HG03558 (cell line): ENCODE data around the gene P2RX4.
"Not testable (repeated sequence)": the region's sequence is repeated elsewhere in the genome, so short reads cannot be mapped to it uniquely, and the experiment has no call there.

ENCODE experiments used
- ATAC-seq: cut with Tn5 transposase; IDR thresholded peaks from one replicate; pipeline ENCODE4 v1.9.1; 2021; ENCODE audit warnings: moderate number of reproducible peaks; ENCODE audit not compliant: unreplicated experiment; ENCODE audit errors: extremely low read depth

The P2RX4 gene

DNA sequence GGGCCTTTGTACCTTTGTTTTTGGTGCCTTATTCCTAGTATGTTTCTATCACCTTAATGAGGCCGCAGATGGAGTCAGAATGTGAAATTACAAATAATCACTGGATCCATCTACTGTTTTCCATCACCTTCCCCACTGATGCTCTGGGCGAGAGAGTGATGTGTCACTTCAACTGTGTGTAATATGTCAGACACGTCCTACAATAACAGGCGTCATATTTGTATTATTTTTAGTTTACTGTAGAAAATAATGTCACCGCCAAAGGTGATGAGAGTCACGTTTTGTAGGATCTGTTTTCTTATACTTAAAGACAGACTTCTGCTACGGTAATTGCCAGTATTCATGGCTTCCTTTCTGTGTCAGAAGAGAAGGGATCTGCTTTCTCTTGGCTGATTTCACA is 22.4 kb upstream of the P2RX4 start:
- ATAC-seq: no peak

DNA sequence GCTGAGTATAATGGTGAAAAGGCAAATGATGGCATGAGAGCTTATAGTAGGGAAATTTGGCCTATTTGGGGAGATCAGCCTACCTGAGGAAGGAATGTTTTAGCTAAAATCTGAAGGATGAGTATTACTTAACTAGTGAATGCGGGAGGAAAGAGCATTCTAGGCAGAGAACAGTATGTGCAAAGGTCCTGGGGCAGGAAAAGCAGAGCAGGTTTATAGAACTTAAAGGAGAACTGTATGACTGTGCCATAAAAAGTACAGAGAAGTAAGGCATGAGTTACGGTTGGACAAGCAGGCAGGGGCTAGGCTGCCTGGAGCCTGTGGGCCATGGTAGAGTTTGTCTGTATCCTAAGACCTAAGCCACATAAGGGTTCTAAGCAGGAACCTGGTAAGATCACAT is 21.7 kb upstream of the P2RX4 start:
- ATAC-seq: no peak

GRCh38 chr12:121189131-121189530 is 20.8 kb upstream of the P2RX4 start:
- ATAC-seq: no peak

DNA sequence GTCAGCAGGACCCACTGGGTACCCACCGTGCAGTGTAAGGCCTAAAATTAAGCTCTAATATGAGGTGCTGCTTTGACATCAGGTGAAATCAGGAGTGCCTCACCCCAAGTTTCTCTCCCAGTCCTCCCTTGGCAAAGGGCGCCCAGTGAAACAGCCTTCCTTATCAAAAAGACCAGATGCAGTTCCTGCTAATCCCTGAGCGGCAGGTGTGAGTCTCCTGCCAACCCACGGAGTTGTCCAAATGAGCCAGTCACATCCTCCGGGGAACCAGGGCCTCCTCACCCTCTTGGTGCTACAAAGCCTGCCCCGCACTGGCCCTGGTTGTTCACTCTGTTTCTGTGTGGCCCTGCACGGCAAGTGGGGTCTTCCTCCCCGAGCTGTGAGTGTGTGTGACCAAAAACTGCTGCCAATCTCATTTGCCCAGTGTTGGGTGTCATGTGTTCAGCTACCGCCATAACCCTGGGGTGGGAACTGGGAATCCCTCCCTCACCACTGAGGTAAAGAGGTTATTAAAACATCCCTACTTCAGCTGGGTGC is 20.2 kb upstream of the P2RX4 start:
- no peak for ATAC-seq

DNA sequence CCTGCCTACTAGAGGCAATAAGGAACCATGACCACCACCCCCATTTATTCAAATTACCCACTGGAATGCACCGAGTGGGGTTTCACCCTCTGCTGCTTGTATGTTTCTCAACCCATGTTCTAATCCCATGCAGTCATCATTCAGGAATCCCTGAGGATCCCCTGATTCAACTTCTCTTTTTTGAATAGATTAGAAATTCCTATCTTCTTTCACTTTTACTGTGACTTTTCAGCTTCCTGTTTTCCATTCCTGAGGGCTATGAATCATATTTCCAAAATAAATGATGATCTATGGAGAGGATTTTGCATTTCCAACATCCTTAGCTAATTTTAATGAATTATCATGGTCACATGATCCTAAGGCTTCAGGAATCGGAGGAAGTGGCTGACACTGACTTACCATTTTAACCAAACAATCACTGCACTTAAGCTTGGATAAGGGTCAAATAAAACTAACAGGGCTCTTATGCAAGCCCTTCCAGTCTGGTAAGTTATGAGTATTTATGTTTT is 19.4 kb upstream of the P2RX4 start:
- no peak for ATAC-seq

DNA sequence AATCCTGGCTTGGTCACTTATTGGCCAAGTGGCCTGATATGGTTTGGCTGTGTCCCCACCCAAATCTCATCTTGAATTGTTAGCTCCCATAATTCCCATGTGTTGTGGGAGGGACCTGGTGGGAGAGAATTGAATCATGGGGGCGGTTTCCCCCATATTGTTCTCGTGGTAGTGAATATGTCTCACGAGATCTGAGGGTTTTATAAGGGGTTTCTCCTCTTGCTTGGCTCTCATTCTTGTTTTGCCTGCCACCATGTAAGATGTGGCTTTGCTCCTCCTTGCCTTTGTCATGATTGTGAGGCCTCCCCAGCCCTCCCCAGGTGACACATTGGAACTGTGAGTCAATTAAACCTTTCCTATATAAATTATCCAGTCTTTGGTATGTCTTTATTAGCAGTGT is 18.8 kb upstream of the P2RX4 start:
- ATAC-seq: no peak

- no peak for ATAC-seq
Observed at GRCh38 chr12:121196902-121197301, 13.0 kb upstream of the P2RX4 start.

DNA sequence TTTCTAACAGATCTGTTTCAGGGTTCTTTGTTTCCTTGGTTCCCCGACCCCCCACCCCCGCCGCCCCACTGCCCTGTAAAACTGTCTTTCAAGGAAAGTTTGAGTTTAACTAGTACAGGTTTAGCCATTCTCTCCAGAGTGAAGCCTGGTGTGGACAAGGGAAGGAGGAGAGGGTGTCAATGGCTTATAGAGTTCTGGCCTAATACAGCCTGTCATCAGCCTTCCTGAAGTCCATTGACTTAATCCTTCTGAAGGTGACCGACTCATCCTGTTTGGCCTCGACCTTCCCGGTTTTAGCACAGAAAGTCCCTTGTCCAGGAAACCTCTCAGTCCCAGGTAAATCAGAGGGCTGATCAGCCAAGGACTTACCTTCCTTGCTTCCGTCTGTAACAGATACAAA is 11.0 kb upstream of the P2RX4 start:
- no peak for ATAC-seq

DNA sequence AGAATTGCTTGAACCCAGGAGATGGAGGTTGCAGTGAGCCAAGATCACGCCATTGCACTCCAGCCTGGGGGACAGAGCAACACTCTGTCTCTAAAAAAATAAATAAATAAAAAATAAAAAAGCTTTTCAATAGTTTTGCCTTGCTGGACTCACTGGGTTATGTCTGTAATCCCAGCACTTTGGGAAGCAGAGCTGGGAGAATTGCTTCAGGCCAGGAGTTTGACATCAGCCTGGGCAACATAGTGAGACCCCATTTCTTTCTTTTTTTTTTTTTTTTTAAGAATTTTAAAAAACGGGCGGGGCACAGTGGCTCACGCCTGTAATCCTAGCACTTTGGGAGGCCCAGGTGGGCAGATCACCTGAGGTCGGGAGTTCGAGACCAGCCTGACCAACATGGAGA is 8.8 kb upstream of the P2RX4 start:
- ATAC-seq: not testable (repeated sequence)

DNA sequence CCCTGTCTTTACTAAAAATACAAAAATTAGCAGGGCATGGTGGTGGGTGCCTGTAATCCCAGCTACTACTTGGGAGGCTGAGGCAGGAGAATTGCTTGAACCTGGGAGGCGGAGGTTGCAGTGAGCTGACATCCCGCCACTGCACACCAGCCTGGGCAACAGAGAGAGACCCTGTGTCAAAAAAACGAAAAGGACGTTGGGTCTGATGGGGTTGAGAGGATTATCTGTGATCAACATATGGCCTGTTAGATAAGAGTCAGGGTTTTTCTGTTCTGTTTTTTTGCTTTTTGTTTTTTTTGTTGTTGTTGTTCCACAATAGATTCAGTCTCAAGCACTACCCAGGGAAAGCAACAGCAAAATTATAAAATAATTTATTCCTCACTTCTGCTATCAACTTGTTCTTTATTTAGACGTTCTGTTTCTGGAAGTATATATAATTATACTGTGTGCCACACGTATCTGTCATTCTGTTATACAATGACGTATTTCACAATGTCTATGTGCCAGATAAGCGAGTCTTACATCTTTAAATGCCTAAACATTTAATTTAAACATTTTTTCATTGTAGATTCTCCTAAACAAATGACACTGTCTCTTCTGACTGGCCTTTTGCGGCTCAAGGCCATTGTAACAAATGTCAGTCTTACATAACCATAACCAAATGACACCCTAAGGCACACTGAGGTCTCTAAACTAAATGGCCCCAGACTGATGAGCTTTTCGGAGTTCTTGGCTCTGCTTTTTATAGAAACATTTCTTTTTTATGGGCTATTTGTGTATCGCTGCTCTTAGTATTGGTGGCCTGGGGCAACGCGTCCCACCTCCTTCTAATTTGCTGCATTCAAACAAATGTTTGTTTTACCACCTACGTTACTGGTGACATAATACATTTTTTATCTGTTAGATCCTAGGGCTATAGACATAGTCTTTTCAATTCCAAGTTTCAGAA is 7.2 kb upstream of the P2RX4 start:
- ATAC-seq: no peak

DNA sequence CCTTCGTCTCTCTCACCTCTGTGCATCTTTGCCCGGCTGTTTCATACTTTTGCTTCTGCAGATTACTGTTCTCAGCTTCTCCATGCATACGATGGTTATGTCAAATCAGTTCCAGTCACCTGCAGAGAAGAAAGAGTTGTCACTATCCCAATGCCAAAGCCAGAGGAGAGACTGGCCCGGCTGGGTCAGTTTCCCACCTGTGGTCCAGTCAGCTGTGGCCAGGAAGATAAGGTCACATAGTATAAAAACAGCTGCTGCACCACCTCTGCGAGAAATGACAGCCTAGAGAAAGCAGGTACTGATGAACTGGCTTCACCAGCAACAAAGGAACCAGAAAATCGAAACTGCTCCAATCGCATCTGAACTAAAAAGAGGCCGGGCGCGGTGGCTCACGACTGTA is 6.4 kb upstream of the P2RX4 start:
- no peak for ATAC-seq

DNA sequence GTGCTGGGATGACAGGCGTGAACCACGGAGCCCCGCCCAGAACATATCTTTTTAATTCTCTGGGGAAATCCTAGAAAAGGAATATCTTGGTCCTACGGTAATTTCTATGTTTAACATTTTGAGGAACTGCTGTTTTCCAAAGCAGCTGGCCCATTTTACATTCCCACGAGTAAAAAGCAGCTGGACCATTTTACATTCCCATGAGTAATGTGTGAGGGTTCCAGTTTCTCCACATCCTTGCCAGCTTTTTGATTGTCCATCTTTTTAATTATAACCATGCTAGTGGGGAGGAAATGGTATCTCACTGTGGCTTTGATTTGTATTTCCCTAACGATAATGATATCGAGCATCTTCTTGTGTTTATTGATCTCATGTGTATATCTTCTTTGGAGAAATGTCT is 4.4 kb upstream of the P2RX4 start:
- ATAC-seq: no peak

DNA sequence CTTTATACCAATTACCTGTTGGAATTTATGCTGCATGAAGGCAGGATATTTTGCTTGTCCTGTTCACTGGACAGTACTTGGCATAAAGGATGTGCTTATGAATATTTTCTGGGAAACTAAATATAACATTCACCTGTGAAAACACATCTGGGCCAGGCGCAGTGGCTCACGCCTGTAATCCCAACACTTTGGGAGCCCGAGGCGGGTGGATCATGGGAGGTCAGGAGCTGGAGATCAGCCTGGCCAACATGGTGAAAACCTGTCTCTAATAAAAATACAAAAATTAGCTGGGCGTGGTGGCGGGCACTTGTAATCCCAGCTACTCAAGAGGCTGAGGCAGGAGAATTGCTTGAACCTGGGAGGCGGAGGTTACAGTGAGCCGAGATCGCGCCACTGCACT is 1.4 kb upstream of the P2RX4 start:
- ATAC-seq: not testable (repeated sequence)

- no peak for ATAC-seq
Observed at GRCh38 chr12:121209221-121209620, 708 bp upstream of the P2RX4 start.

DNA sequence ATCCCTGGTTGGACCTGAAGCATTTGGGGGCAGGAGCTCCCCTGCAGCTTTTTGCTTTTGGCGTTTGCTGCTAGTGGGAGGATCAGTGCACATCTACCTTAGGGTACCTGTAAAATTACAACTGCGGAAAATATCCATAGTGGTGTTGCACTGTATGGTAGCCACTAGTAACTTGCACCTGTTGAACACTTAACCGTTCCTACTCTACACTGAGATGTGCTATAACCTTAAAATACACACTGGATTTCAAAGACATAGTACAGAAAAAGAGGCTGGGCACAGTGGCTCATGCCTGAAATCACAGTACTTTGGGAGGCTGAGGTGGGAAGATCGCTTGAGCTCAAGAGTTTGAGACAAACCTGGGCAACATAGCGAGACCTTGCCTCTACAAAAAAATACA is 2.9 kb downstream of the P2RX4 start:
- ATAC-seq: no peak

- ATAC-seq: no peak
Observed at GRCh38 chr12:121214166-121214777, 4.3 kb downstream of the P2RX4 start.

GRCh38 chr12:121214855-121215745 is 5.2 kb downstream of the P2RX4 start:
- ATAC-seq: no peak

DNA sequence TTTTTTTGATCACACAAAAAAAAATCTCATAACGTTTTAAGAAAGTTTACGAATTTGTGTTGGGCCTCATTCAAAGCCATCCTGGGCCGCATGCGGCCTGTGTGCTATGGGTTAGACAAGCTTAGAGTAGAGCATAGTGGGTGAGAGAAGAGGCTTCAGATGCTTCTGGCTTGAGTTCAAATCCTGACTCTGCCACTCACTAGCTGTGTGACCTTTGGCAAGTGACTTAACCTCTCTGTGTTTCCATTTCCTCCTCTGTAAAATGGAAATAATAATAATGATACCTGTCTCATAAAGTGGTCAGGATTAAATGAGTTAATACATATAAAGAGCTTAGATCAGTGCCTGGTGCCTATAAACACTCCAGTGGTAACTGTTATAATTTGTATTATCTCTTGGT is 6.2 kb downstream of the P2RX4 start:
- no peak for ATAC-seq

DNA sequence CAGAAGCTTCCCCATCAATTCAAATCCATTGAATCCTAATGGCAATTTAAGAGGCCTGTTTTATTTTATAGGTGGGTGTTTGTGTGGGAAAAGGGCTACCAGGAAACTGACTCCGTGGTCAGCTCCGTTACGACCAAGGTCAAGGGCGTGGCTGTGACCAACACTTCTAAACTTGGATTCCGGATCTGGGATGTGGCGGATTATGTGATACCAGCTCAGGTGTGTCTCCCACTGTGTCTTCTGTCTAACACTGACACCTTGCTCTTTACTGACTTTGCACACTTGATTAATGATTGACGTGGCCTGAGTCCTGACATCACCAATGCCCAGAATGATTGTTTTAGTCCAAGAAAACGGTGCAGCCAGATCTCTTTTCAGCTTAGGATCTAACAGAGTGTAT is 7.1 kb downstream of the P2RX4 start:
- ATAC-seq: no peak

GRCh38 chr12:121217761-121218160 is 7.8 kb downstream of the P2RX4 start:
- no peak for ATAC-seq
